HG03139 (cell line): ENCODE results near the gene HSPA4.

Experiments
- ATAC-seq: cut with Tn5 transposase; IDR thresholded peaks from one replicate; pipeline ENCODE4 v1.9.1; 2021; ENCODE audit not compliant: unreplicated experiment

The HSPA4 gene

DNA sequence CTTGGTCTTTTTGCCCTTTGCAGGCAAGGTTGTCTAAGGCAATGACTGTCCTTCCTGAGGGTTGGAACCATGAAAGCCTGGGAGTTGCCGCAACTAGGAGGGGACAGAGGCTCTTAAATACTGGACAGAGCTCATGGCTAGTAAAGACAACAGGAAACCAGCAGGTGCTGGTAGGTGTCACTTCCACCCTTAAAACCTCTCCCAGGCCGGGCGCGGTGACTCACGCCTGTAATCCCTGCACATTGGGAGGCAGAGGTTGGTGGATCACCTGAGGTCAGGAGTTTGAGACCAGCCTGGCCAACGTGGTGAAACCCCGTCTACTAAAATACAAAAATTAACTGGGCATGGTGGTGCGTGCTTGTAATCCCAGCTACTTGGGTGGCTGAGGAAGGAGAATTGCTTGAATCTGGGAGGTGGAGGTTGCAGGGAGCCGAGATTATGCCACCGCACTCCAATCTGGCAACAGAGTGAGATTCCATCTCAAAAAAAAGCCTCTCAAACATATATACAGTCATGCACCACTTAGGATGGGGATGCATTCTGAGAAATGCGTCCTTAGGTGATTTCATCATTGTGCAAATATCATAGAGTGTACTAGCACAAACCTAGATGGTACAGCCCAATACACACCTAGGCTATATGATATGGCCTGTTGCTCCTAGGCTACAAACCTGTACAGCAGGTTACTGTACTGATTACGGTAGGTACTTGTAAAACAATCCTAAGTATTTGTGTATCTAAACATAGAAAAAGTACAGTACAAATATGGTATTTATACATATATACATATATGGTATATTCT is 102.7 kb downstream of the HSPA4 start:
- no peak for ATAC-seq

DNA sequence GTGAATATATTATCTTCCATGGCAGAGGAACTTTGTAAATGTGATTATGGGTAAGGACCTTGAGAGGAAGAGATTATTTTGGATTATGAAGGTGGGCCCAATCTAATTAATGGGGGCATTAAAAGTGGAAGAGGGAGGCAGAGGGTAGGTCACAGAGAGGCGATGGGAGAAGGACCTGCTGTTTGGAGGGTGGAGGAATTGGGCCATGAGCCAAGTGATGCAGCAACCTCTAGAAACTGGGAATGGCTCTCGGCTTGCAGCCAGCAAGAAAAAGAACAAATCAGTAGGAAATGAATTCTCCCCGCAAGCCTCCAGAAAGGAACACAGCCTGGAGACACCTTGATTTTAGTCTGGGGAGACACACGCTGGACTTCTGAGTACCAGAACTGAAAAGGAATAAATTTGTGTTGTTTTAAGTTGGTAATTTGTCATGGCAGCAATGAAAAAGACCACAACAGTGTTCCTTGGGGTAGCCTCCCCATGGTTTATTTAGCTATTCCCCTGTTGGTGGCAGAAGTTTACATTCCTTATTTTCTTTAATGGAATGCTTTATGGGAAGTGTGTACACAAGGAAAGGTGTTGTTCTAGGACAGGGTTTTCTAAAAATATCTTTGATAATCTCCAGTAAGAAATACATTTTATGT is 103.6 kb downstream of the HSPA4 start:
- no peak for ATAC-seq
